GM10248 (cell line): Measurements from ENCODE around the gene UBE2V1.
A peak's percentile ranks its signal among the peaks of the same experiment; 100 is the strongest.

Experiments used
- CTCF ChIA-PET: fragments of 300-600 bp; sonication (Branson Sonifier 250); formaldehyde crosslinking; extraction: SDS; loops from one replicate; lab custom pipeline; 2021; ENCODE audit warnings: antibody characterized with exemption; lab: Yijun Ruan, JAX
- POLR2A ChIA-PET: fragments of 350-650 bp; sonication (Branson Sonifier 250); formaldehyde crosslinking; extraction: SDS; loops from one replicate; lab custom pipeline; 2020; ENCODE audit warnings: antibody characterized with exemption; lab: Yijun Ruan, JAX
- DNase-seq: peaks from one replicate; pipeline ENCODE4 v3.0.0; 2012; ENCODE audit errors: extremely low spot score
- TF ChIP-seq, protein P1 (sequence below): IDR thresholded peaks from 2 replicates; pipeline ENCODE4 v1.5.1; 2012; ENCODE audit warnings: mild to moderate bottlenecking, low read depth; ENCODE audit errors: extremely low read depth, missing control alignments, control extremely low read depth

UBE2V1 gene

DNA sequence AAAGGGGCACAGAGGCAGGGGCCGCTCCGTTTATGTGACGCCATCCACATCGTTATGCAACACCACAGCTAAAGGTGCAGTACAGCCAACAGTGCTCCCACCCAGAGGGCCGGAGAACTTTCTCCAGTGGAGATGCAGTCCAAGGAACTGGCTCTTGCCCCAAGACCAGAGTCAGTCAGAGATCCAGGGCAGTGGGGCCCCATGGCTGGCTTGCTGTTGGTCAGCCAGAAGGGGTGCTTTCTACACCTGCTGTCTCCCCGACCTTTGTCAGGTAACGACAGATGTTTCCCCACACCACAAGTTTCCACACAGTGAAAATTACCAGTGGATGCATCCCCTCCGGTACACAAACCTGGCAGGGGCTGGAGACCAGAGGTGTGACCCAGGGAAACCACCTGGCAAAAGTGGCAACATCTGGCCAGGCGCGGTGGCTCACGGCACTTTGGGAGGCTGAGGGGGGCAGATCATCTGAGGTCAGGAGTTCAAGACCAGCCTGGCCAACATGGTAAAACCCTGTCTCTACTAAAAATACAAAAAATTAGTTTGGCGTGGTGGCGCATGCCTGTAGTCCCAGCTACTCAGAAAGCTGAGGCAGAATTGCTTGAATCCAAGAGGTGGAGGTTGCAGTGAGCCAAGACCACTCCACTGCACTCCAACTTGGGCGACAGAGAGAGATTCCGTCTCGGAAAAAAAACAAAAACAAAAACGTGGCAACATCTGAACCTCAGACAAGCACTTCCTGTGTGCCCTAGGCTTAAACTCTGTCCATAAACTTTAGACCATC, 34.9 kb downstream of the UBE2V1 start:
- CTCF ChIA-PET, result no interaction called here

DNA sequence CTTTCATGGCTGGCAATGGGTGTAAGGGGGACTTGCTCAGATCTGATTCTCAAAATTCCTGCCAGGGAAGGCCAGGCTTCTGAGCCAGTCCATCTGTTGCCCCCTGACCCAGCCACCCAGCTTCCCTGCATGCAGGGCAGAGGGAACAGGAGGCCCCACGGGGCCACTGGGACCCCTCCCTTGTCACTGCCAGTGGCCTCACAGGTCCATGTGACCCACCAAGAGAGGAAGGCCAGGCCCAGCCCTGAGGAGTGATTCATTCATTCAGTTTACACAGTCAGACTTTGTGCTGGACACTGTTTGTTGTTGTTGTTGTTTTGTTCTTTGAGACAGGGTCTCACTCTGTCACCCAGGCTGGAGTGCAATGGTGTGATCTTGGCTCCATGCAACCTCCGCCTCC, 39.5 kb downstream of the UBE2V1 start:
- TF ChIP-seq, protein P1, sequence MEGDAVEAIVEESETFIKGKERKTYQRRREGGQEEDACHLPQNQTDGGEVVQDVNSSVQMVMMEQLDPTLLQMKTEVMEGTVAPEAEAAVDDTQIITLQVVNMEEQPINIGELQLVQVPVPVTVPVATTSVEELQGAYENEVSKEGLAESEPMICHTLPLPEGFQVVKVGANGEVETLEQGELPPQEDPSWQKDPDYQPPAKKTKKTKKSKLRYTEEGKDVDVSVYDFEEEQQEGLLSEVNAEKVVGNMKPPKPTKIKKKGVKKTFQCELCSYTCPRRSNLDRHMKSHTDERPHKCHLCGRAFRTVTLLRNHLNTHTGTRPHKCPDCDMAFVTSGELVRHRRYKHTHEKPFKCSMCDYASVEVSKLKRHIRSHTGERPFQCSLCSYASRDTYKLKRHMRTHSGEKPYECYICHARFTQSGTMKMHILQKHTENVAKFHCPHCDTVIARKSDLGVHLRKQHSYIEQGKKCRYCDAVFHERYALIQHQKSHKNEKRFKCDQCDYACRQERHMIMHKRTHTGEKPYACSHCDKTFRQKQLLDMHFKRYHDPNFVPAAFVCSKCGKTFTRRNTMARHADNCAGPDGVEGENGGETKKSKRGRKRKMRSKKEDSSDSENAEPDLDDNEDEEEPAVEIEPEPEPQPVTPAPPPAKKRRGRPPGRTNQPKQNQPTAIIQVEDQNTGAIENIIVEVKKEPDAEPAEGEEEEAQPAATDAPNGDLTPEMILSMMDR, result no peak
- no peak for DNase-seq
- POLR2A ChIA-PET, result no interaction called here
- CTCF ChIA-PET, result interaction anchor here (7.2 to 7.4 kb wide), 2 partner anchors 12 to 93 kb away, joined by 124 to 331 read pairs; partner anchors contain the start of gene SNAI1

More for the DNA sequence above, 34.9 kb downstream of the UBE2V1 start:
- no peak for DNase-seq
- TF ChIP-seq, protein P1, result no peak
- POLR2A ChIA-PET, result no interaction called here

DNA sequence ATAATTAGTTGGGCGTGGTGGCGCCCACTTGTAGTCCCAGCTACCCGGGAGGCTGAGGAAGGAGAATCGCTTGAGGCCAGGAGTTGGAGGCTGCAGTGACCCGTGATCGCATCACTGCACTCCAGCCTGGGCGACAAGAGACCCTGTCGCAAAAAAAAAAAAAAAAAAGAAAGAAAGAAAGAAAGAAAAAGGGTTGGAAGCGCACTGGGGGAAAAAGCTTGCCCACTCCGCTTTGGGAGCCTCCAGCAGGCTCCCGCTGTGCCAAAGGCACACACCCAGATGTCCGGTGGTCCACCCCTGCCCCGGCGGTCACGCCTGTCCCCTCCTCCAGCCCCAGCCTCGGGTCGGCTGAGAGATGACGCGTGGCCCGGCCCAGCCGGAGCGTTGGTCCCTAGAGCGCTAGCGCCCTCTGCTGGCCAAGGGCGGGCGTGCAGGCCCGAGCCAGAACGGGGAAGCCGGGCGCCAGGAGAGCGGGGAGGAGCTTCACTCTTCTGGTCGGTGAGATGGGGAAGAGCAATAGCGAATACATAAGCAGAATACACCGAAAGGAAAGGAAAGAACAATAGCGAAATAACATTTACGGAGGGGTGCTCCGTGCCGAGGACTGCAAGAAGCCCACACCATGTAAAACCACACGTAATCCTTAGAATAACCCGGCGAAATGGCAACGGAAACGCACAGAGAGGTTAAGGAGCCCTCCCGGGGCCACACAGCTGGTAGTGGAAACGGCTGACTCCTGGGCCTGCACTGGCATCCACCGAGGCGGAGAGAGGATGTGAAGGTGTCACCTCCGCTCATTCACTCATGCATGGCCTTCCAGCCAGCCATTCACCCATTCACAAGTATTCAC, 41.7 kb downstream of the UBE2V1 start:
- TF ChIP-seq, protein P1, result peak; percentile 100
- DNase-seq, result peak; percentile 94
- ChIA-PET POLR2A (interaction anchor here (0.5 to 1.0 kb wide), 2 partner anchors 39 to 64 kb away, joined by 3 to 4 read pairs; no protein-coding TSS in a partner anchor), CTCF (interaction anchor here (0.6 to 7.4 kb wide), 85 partner anchors 8 to 1221 kb away, joined by 3 to 331 read pairs (median 5); partner anchors contain the start of genes PEDS1, RNF114, SNAI1 and UBE2V1)

DNA sequence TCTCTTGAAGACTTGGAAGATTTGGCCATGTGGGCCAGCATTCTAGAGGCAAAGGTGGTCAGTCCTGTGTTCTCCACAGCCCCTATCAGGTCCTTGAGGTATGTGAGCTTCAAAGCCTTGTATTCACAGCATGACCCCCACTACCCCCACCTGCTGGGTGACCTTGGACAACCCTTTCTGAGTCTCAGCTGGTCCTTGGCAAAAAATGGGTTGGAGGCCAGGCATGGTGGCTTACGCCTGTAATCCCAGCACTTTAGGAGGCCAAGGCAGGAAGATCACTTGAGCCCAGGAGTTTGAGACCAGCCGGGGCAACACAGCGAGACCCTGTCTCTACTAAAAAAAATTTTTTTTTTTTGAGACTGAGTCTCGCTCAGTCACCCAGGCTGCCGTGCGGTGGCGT, 42.6 kb downstream of the UBE2V1 start:
- ChIA-PET CTCF (interaction anchor here (0.7 to 7.4 kb wide), 31 partner anchors 9 to 740 kb away, joined by 3 to 331 read pairs (median 13); partner anchors contain the start of genes RNF114, SNAI1 and UBE2V1), POLR2A (no interaction called here)
- TF ChIP-seq, protein P1, result peak; percentile 1
- DNase-seq, result no peak

DNA sequence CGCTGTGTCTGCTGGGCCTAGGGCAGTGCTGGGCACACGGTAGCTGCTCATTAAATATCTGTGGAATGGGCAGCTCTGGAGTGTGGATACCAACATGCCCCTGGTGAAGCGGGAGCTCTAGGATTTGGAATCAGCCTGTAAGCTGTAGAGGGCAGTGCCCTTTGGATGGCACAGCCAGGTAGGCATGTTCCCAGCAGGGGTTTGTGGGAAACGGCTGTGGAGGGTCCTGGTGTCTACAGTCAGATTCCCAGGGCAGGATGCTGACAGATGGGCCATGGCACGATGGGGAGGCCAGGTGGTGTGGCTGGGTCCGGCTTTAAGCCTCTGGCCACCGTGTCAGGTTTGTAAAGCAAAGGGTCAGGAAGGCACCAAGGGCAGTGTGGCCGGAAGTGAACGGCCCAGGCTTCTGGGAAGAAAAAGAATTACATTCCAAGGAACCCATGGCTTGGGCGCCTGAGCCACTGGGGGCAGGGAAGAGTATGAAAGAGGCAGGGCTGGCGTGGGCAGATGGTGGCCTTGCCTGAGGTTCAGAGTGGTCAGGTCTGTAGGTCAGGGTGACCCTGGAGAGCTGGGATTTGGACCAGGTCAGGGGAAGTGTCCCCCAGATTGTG, 44.8 kb downstream of the UBE2V1 start:
- ChIA-PET POLR2A (no interaction called here), CTCF (interaction anchor here (1.8 to 7.4 kb wide), 4 partner anchors 17 to 103 kb away, joined by 5 to 331 read pairs (median 74); partner anchors contain the start of gene SNAI1)
- no peak for DNase-seq
- TF ChIP-seq, protein P1, result no peak
